Mesothelial cell of epicardium (in vitro differentiated cells): Measurements from ENCODE around the gene SPOCK2. TPM values are rescaled to one million over a fixed set of nuclear protein-coding genes. Genes with fewer than 3 reads are reported as not detected.
"Not testable (repeated sequence)": the region's sequence is repeated elsewhere in the genome, so short reads cannot be mapped to it uniquely, and the experiment has no call there.

Experiments used
- DNase-seq, 2 experiments: peaks; one replicate each; pipeline ENCODE4 v3.0.0; 2021; ENCODE audit warnings: low spot score in 2 of 2; ENCODE audit not compliant: unreplicated experiment in 2 of 2
- H3K27ac Mint-ChIP-seq: 2 replicates; pipeline ENCODE4 v1.8.0; 2021; ENCODE audit warnings: mixed read lengths
- H3K27me3 Mint-ChIP-seq: 2 replicates; pipeline ENCODE4 v1.8.0; 2021; ENCODE audit warnings: low read depth, mixed read lengths
- H3K36me3 Mint-ChIP-seq: 2 replicates; pipeline ENCODE4 v1.8.0; 2021; ENCODE audit warnings: mixed read lengths
- H3K4me1 Mint-ChIP-seq: 2 replicates; pipeline ENCODE4 v1.8.0; 2021; ENCODE audit warnings: mixed read lengths
- H3K4me3 Mint-ChIP-seq: 2 replicates; pipeline ENCODE4 v1.8.0; 2021; ENCODE audit warnings: mild to moderate bottlenecking, moderate library complexity, mixed read lengths
- H3K9me3 Mint-ChIP-seq: 2 replicates; pipeline ENCODE4 v1.8.0; 2021; ENCODE audit warnings: mixed read lengths
- total RNA-seq: library from RNA; stranded (reverse); gene quantifications from 3 replicates; pipeline ENCODE4 v1.2.1, GENCODE V29; 2021
- TF ChIP-seq, protein P1 (sequence below): fragments of 200-600 bp; sonication (generic); IDR thresholded peaks from one replicate; pipeline ENCODE4 v1.5.0; 2021; ENCODE audit warnings: antibody characterized with exemption; ENCODE audit not compliant: unreplicated experiment

Gene SPOCK2
- total RNA-seq, 1 donor from 2014 or later = 28.5 TPM

DNA sequence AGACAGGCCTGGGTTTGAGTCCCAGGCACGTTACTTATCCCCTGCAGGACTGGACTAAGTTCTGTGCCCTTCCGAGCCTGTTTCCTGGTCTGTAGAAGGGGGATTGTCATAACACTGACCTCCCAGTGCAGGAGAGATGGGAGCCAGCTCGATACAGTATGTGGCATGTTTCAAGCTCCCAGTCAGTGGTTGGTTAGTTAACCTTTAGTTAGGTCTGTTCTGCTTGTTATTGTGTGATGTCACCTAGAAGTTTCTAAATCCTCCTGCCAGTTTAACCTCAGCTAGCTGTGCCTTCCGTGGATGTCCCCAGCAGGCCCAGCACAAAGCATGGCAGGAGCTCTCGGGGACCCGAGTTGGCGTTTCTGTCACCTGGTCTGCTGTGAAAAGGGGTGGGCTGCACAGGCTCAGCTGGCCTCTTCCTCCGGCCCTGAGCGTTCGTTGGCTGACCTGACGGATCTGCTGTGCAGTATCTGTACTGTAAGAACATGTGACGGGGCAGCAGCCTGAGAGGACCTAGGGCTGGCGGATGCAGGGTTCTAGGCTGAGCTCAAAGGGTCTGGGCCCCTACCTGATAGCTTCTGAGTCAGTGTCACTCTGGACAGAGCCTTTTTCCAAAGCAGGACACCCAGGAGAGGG lies 53.0 kb downstream of the SPOCK2 start:
- DNase-seq = no peak
- Mint-ChIP-seq H3K9me3 (no peaks in the 10 kb centered on the region), H3K27ac (peak overlapping the region; percentile 34), H3K4me1 (peaks cover 25% of the 10 kb centered on the region), H3K36me3 (no peaks in the 10 kb centered on the region), H3K27me3 (no peaks in the 10 kb centered on the region), H3K4me3 (no peak overlapping the region)
- TF ChIP-seq, protein P1, sequence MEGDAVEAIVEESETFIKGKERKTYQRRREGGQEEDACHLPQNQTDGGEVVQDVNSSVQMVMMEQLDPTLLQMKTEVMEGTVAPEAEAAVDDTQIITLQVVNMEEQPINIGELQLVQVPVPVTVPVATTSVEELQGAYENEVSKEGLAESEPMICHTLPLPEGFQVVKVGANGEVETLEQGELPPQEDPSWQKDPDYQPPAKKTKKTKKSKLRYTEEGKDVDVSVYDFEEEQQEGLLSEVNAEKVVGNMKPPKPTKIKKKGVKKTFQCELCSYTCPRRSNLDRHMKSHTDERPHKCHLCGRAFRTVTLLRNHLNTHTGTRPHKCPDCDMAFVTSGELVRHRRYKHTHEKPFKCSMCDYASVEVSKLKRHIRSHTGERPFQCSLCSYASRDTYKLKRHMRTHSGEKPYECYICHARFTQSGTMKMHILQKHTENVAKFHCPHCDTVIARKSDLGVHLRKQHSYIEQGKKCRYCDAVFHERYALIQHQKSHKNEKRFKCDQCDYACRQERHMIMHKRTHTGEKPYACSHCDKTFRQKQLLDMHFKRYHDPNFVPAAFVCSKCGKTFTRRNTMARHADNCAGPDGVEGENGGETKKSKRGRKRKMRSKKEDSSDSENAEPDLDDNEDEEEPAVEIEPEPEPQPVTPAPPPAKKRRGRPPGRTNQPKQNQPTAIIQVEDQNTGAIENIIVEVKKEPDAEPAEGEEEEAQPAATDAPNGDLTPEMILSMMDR = no peak

DNA sequence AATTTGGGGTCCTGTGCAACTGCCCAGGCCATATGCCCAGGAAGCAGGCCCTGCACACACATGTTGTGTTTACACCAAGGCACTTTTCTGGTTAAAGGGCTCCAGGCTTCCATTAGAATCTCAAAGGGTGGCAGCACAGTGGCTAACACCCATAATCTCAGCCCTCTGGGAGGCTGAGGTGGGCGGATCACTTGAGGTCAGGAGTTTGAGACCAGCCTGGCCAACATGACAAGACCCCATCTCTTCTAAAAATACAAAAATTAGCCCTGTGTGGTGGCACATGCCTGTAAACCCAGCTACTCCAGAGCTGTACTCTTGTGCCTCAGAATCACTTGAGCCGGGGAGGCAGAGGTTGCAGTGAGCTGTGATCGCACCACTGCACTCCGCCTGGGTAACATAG lies 53.6 kb downstream of the SPOCK2 start:
- no peak overlapping the region for H3K4me3 Mint-ChIP-seq
- TF ChIP-seq, protein P1 = no peak
- no peaks in the 10 kb centered on the region for H3K9me3 Mint-ChIP-seq
- DNase-seq = no peak
- H3K4me1 Mint-ChIP-seq = peaks cover 25% of the 10 kb centered on the region
- no peak overlapping the region for H3K27ac Mint-ChIP-seq
- H3K27me3 Mint-ChIP-seq = no peaks in the 10 kb centered on the region
- H3K36me3 Mint-ChIP-seq = no peaks in the 10 kb centered on the region

DNA sequence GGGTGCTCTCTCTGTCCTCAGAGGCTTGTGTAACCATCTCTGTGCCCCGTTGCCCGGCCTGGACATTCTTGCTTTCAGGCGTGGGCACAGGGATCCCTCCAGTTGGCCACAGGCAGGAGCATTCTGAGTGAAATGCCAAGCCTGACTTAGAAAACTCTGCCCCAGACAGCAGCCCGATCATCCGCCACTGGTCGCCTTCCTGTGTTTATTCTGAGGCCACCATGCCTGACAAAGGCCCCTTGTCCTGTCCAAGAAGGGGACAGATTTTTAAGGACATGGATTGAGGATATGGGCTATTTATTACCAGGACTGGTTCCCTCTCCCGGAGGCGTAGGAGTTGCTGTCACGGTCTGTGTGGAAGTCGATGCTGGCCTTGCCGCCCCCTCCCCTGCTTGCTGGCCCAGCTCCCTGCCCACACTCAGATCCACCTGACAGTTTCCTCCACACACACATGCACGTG lies 54.3 kb downstream of the SPOCK2 start:
- H3K4me1 Mint-ChIP-seq = peaks cover 19% of the 10 kb centered on the region

DNA sequence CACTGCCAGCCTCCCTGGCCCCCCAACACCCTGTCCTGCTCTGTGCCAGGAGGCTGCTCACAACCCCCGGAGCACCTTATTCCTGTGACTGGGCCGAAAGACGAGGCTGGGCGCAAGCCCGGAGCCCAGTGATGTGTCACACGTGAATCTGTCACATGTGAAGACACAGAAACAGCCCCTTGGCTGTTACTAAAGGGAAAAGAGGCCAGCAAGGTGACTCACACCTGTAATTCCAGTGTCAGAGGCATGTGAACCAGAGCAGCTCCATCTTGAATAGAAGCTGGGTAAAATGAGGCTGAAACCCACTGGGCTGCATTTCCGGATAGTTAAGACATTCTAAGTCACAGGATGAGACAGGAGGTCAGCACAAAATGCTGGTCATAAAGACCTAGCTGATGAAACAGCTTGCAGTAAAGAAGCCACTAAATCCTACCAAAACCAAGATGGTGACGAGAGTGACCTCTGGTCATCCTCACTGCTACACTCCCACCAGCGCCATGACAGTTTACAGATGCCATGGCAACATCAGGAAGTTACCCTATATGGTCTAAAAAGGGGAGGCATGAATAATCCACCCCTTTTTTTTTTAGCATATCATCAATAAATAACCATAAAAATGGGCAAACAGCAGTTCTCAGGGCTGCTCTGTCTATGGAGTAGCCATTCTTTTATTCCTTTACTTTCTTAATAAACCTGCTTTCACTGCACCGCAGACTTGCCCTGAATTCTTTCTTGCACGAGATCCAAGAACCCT lies 55.8 kb downstream of the SPOCK2 start:
- H3K36me3 Mint-ChIP-seq, H3K27ac Mint-ChIP-seq, H3K9me3 Mint-ChIP-seq, DNase-seq, H3K4me3 Mint-ChIP-seq, H3K27me3 Mint-ChIP-seq: not testable (repeated sequence)
- H3K4me1 Mint-ChIP-seq = peaks cover 17% of the 10 kb centered on the region

More for the DNA sequence above, 54.3 kb downstream of the SPOCK2 start:
- Mint-ChIP-seq H3K27ac (peak overlapping the region; percentile 30), H3K9me3 (no peaks in the 10 kb centered on the region), H3K4me3 (no peak overlapping the region), H3K27me3 (no peaks in the 10 kb centered on the region), H3K36me3 (no peaks in the 10 kb centered on the region)
- TF ChIP-seq, protein P1 = no peak
- DNase-seq = no peak

DNA sequence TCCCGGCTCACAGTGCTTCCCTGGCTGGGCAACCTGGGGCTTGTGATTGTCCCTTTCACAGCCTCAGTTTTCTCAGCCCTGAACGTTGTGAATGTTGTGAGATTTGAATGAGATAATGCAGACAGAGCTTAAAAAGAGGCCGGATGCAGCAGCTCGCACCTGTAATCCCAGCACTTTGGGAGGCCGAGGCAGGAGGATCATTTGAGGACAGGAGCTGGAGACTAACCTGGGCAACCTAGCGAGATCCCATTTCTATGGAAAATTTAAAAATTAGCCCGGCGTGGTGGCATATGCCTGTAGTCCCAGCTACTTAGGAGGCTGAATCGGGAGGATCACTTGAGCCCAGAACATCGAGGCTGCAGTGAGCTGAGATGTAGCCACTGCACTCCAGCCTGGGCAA lies 56.6 kb downstream of the SPOCK2 start:
- no peaks in the 10 kb centered on the region for H3K36me3 Mint-ChIP-seq
- no peak overlapping the region for H3K27ac Mint-ChIP-seq
- no peak overlapping the region for H3K4me3 Mint-ChIP-seq
- DNase-seq = no peak
- H3K4me1 Mint-ChIP-seq = peaks cover 16% of the 10 kb centered on the region
- no peaks in the 10 kb centered on the region for H3K27me3 Mint-ChIP-seq
- TF ChIP-seq, protein P1 = no peak
- peaks cover 4% of the 10 kb centered on the region for H3K9me3 Mint-ChIP-seq
